Stimulated activated CD8-positive, alpha-beta memory T cell treated with anti-CD3 and anti-CD28 coated beads, Interleukin-12 subunit alpha, Interleukin-12 subunit beta, amount 100 ng/mL, for 24 hours (primary cell): ENCODE data around the gene HIBCH.

Experiments used
- DNase-seq: peaks from one replicate; pipeline ENCODE4 v3.0.0-alpha.2; 2020; ENCODE audit errors: extremely low read depth

Gene HIBCH

DNA sequence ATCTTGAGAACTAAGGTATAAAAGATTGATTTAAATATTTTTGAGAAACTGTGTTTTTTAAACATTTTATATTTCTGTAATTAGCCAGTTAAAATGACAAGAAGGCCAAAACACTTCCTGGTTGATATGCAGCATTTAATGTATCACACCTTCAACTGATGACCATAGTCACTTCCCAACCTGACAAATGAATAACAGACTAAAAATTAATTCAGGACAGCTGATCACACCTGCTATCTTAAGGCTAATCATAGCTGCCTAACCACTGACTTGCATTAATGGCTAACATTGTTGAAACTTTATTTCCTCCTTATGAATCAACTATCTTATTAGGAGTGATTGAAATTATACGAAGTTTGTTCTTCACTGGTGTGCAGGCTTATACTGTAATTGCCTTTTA lies 131.3 kb downstream of the HIBCH start:
- no peak for DNase-seq

DNA sequence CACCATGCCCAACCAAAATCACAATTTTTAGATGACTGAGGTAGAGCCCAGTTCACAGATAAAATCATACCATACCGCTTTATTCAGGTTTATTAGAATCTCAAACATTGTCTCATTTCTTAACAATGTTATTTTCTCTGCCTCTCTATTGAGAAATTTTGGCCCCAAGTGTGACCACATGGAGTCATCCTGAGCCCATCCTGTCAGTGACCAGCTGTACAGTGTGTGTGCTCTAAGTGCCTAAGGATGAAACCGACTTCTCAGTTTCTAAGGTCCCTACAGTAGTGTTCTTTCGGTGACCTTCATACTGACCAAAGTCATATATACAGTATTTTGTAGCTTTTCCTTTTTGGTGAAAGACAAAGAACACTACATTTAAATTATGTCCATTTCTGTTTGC lies 133.4 kb downstream of the HIBCH start:
- no peak for DNase-seq

GRCh38 chr2:190185380-190185779 lies 134.2 kb downstream of the HIBCH start:
- DNase-seq = no peak

DNA sequence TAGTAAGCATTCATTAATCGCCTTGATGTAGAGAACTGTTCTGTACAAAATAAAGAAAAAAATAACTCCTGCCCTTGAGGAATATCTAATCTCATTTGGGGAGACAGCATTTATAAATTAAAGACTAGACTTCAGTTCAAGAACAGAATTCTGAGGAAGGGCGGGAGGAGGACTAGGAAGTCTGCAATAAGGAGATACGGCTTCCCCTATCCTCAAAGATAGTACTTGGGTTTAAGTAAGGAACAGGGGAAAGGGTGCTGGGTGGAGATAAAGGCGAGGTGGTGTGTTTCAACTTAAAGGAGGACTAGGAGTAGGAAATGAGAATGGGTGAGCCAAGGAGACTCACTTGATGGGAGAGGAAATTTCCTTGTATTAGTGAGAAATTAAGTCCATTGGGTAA lies 135.2 kb downstream of the HIBCH start:
- DNase-seq = no peak

DNA sequence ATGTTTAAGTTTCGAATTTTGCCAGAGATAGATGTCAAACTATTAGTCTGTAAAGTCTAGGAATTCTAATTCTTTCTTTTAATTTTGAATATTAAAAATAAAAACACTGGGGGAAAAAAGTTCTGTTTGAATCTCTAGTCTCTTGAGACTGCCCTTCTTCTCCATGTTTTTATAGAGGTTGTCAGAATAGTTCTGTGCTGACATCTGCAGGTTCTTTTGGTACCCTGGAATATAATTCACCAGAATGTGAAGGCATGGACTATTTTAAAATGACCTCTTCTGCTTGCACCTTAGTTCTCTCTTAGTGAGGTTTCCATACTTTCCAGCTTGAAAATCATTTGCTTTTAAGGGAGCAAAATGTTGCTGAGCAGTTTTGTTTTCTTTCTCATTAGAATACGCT lies 136.1 kb downstream of the HIBCH start:
- DNase-seq = no peak

GRCh38 chr2:190182071-190182524 lies 137.5 kb downstream of the HIBCH start:
- no peak for DNase-seq

DNA sequence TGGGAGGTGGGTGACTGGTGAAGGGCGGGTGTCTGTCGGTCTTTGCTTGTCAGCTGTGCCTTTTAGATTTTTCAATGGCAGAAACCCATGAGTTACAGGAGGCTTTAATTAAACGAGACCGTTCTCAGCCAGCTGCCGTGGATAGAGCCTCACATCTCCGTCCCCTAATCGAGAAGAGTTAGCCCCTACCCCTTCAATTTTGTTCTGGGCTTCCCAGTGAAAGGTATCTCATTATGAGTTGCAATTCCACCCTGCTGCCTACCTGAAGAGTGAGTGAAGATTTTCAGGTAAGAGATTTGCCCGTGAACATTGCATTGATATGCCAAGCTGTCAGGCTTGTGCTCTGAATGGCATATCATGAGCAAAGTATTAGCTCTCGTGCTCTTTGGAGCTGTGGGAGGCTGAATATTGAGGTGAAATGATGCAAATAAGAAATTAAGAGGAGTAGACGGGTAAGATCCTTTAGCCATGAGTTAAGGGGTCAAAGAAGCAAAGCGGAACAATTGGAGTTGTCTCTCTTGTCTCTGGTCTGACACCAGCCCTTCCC lies 138.4 kb downstream of the HIBCH start:
- DNase-seq = no peak

- no peak for DNase-seq
Observed at GRCh38 chr2:190180313-190181122, 139.1 kb downstream of the HIBCH start.

- DNase-seq = no peak
Observed at GRCh38 chr2:190179754-190180312, 139.8 kb downstream of the HIBCH start.

GRCh38 chr2:190178066-190178722 lies 141.4 kb downstream of the HIBCH start:
- DNase-seq = no peak

GRCh38 chr2:190177249-190178040 lies 142.2 kb downstream of the HIBCH start:
- DNase-seq = no peak

DNA sequence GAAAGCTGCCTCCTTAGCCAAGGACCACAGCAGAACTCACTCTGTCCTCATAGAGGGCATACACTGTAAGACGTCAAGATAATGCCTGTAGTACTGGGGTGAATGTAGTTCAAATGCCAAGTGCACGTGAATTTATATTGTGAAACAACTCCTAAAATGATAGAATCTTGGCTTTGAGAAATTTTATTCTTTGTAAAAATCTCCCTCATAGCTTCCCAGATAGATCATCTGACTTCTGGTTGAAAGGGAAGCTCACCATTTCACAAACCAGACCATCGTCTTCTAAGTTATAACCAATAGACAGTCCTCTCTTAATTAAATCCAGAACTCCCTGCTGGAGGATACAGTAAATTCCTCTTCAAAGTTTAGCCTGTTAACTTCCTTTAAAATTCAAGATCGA lies 146.2 kb downstream of the HIBCH start:
- no peak for DNase-seq

- no peak for DNase-seq
Observed at GRCh38 chr2:190170673-190171072, 149.0 kb downstream of the HIBCH start.

DNA sequence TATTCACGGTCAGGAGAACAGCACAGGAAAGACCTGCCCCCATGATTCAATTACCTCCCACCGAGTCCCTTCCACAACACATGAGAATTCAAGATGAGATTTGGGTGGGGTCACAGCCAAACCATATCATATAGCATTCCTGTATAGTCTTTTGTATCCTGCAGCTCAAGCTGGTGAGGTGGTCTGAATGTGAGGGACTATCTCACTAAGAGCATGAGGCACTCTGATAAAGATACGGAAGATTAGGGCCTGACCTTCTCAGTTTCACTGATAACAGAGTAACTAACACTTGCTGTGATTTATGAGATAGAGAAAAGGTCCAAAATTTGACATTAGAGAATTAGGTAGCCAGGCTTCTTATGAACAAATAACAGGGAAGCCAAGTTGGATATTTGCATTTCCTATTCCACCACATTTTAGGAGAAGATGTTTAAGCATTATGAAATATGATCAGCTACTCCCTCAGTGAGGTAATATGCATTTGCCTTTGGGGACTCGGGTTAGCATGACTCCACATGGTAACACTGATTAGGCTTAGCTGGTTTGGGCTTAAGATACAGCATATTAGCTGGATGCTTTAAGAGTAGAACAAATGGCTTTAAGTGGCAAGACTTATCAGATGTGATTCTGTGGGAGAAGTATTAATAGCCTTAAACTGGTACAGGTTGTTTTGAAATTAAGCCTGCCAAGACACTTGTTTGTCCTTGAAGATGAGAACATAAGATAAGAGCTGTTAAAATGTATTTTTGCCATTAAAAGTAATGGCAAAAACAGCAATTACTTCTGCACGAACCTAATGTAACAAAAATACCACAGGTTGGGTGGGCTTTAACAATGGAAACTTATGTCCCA lies 150.2 kb downstream of the HIBCH start:
- DNase-seq = no peak

GRCh38 chr2:190167702-190168101 lies 151.9 kb downstream of the HIBCH start:
- DNase-seq = no peak

DNA sequence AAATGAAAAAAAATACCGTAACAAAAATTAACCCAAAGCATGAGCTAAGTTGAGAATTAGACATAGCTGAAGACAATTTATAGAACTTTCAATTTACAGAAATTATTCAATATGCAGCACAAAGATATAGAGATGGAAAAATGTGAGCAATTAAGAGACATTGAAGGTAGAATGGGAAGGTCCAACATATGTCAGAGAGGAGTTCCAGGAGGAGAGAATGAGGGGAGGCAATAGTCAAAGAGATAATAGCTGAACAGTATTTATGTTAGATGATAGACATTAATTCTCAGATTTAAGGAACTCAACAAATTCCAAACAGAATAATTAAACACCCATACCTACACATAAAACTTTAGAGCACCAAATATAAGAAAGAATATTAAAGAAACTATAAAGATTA lies 154.1 kb downstream of the HIBCH start:
- DNase-seq = no peak

- DNase-seq = no peak
Observed at GRCh38 chr2:190162851-190163250, 156.8 kb downstream of the HIBCH start.

DNA sequence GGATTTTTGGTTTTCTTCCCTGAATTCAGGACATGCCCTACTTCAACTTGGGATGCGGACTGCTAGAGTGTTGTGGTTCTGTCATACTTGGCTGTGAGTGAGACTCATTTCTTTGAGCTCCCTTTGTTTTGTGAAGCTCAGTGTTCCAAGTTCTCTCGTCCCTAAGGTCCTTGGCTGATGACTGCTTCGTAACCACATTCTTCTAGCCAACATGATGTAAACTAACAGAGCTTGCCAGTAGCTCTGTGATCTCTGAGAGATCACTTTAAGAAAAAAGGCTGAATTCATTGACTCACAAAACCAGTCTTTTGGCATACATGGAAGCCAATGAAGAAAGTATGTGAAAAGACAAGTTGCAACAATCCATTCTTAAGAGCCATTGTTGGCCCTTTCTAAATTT lies 160.2 kb downstream of the HIBCH start:
- DNase-seq = no peak

- no peak for DNase-seq
Observed at GRCh38 chr2:190158798-190159434, 160.7 kb downstream of the HIBCH start.
